ENCODE data around the gene LSAMP.

DNA sequence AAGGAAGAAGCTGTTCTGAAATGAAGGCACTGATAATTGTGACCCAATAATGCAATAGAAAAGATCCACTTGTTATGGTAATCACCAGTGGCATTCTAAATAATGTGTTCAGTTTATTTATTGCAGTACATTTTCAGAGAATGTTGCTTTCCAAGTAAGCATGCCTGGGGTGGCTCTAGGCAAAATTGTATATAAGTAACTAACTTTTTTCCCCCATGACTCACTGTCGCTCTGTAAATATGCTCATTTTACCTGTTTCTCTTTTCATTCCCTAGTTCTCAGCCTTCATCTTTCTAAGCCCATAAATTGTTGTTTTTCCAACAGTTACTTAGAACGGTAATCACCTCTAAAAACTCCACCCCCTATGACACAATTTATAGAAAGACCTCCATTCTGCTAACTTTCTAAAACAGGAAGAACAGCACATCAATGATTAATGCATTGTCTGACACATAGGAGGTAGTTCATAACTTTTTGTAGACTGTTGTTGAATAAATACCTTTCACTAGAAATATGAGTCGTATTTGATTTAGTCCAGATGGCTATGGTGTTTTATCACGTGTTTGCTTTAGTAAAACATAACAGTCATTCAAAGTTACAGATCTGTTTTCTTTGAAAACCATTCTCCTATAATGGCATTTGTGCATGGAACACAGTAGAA, 143.1 kb downstream of the LSAMP start:
- no peak for TF ChIP-seq EZH2 (IDR thresholded peaks at IDR 0.05; ENCODE audit: borderline replicate concordance, low read depth, low read length, poor library complexity, severe bottlenecking)
- TF ChIP-seq, protein P1, sequence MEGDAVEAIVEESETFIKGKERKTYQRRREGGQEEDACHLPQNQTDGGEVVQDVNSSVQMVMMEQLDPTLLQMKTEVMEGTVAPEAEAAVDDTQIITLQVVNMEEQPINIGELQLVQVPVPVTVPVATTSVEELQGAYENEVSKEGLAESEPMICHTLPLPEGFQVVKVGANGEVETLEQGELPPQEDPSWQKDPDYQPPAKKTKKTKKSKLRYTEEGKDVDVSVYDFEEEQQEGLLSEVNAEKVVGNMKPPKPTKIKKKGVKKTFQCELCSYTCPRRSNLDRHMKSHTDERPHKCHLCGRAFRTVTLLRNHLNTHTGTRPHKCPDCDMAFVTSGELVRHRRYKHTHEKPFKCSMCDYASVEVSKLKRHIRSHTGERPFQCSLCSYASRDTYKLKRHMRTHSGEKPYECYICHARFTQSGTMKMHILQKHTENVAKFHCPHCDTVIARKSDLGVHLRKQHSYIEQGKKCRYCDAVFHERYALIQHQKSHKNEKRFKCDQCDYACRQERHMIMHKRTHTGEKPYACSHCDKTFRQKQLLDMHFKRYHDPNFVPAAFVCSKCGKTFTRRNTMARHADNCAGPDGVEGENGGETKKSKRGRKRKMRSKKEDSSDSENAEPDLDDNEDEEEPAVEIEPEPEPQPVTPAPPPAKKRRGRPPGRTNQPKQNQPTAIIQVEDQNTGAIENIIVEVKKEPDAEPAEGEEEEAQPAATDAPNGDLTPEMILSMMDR (conservative IDR thresholded peaks at IDR 0.05; ENCODE audit: low read depth, low read length) = no peak

Data from A673 (cell line).